Mucosa of stomach (tissue), 1 donor: ENCODE measurements around the gene CDH5.

Source experiments
- H3K27me3 ChIP-seq: one replicate; pipeline ENCODE4 v1.7.0; 2013; ENCODE audit warnings: mild to moderate bottlenecking, low read length; ENCODE audit not compliant: control insufficient read depth, insufficient read depth
- H3K36me3 ChIP-seq: one replicate; pipeline ENCODE4 v1.7.0; 2013; ENCODE audit warnings: low read length; ENCODE audit not compliant: control insufficient read depth, insufficient read depth
- H3K4me1 ChIP-seq: one replicate; pipeline ENCODE4 v1.7.0; 2013; ENCODE audit warnings: mild to moderate bottlenecking, low read length; ENCODE audit not compliant: control insufficient read depth, insufficient read depth
- H3K4me3 ChIP-seq: one replicate; pipeline ENCODE4 v1.7.0; 2013; ENCODE audit warnings: low read length
- H3K9ac ChIP-seq: one replicate; pipeline ENCODE4 v1.7.0; 2013; ENCODE audit warnings: mild to moderate bottlenecking, low read length, moderate library complexity
- H3K9me3 ChIP-seq: one replicate; pipeline ENCODE4 v1.7.0; 2013; ENCODE audit warnings: mild to moderate bottlenecking, low read length, moderate library complexity; ENCODE audit not compliant: control insufficient read depth
- donor health status: Pancreatic carcinoma.

The CDH5 gene

DNA sequence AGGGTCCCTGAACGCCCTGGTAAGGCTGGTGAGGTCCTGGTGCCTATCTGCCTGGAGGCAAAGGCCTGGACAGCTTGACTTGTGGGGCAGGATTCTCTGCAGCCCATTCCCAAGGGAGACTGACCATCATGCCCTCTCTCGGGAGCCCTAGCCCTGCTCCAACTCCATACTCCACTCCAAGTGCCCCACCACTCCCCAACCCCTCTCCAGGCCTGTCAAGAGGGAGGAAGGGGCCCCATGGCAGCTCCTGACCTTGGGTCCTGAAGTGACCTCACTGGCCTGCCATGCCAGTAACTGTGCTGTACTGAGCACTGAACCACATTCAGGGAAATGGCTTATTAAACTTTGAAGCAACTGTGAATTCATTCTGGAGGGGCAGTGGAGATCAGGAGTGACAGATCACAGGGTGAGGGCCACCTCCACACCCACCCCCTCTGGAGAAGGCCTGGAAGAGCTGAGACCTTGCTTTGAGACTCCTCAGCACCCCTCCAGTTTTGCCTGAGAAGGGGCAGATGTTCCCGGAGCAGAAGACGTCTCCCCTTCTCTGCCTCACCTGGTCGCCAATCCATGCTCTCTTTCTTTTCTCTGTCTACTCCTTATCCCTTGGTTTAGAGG lies 37.1 kb downstream of the CDH5 start:
- H3K9me3 ChIP-seq = no peaks in the 10 kb centered on the region
- H3K27me3 ChIP-seq = peaks cover 8% of the 10 kb centered on the region
- no peaks in the 10 kb centered on the region for H3K36me3 ChIP-seq
- peaks cover 6% of the 10 kb centered on the region for H3K4me1 ChIP-seq
- no peak overlapping the region for H3K4me3 ChIP-seq
- no peak overlapping the region for H3K9ac ChIP-seq

DNA sequence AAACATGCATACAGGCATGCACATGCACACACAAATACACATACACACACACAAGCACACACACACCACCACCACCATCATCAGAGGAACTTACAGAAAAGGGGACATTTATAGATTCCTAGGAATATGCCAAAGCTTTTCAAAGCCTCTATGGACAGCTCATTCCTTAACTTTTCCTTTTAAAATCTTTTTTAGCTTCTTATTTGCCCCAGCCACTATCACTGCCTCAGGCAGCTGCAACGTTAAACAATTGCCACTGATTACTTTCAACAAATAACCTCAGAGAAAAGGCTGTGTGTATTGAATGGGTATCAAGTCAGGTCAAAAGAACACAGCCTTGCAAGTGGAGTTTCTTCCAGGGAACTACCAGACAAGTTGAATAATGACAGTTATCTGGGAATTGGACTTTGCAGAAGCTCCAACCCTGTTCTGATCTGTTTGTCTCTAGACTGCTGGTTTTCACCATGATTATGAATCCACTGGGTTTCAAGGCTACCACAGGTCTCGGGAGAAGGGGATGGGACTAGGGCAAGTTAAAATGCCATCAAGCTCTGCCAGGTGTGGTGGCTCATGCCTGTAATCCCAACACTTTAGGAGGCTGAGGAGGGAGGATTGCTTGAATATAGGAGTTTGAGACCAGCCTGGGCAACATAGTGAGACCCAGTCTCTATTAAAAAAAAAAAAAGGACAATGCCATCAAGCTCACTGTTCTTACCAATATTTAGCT lies 38.7 kb downstream of the CDH5 start:
- no peaks in the 10 kb centered on the region for H3K36me3 ChIP-seq
- no peak overlapping the region for H3K4me3 ChIP-seq
- peaks cover 9% of the 10 kb centered on the region for H3K4me1 ChIP-seq
- H3K9ac ChIP-seq = no peak overlapping the region
- no peaks in the 10 kb centered on the region for H3K9me3 ChIP-seq
- H3K27me3 ChIP-seq = peaks cover 8% of the 10 kb centered on the region

DNA sequence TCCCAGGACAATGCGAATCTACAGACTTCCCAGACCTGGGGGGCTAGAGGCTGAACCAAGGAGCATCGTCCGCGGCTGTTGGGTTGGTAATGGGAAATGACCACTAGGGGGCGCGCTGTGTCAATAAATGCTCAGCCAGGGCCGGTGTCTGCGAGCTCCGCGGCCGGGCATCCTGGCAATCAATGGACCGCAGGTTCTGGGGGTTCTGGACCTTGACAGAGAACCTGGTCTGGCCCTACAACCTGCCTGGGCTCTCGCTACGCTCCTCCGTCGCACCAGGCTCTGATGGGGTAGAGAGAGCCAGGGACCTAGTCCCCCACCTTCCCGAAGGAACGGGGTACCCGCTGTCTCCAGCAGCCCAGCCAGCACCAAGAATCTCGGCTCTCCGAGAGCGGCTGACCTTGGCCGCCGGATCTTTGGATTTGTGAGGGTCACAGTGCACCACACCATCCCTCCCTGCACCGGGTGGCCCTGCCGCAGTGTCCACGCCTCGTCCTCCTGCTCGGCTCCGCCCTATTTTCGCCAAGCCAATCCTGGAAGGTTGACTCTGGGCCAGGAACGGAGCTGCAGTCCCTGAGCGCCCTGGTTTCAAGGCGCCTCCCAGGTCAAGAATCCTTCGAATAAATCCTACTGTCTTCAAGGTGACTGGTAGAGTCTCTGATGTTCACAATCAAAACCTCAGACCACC lies 40.2 kb downstream of the CDH5 start:
- Histone ChIP-seq H3K4me3 (peak overlapping the region; percentile 3), H3K9ac (no peak overlapping the region), H3K9me3 (no peaks in the 10 kb centered on the region), H3K27me3 (peaks cover 8% of the 10 kb centered on the region), H3K36me3 (no peaks in the 10 kb centered on the region), H3K4me1 (peaks cover 9% of the 10 kb centered on the region)

- H3K9me3 ChIP-seq = no peaks in the 10 kb centered on the region
- no peaks in the 10 kb centered on the region for H3K36me3 ChIP-seq
- peaks cover 9% of the 10 kb centered on the region for H3K4me1 ChIP-seq
- no peak overlapping the region for H3K4me3 ChIP-seq
- H3K9ac ChIP-seq = no peak overlapping the region
- peaks cover 8% of the 10 kb centered on the region for H3K27me3 ChIP-seq
These were observed 41.9 kb downstream of the CDH5 start for GRCh38 chr16:66408163-66409048.

GRCh38 chr16:66409156-66409555 lies 42.7 kb downstream of the CDH5 start:
- H3K9ac ChIP-seq = no peak overlapping the region
- H3K4me3 ChIP-seq = no peak overlapping the region
- H3K36me3 ChIP-seq = no peaks in the 10 kb centered on the region
- no peaks in the 10 kb centered on the region for H3K9me3 ChIP-seq
- H3K4me1 ChIP-seq = peaks cover 9% of the 10 kb centered on the region
- peaks cover 6% of the 10 kb centered on the region for H3K27me3 ChIP-seq

- no peak overlapping the region for H3K4me3 ChIP-seq
- no peak overlapping the region for H3K9ac ChIP-seq
- H3K36me3 ChIP-seq = no peaks in the 10 kb centered on the region
- no peaks in the 10 kb centered on the region for H3K9me3 ChIP-seq
- no peaks in the 10 kb centered on the region for H3K27me3 ChIP-seq
- peaks cover 9% of the 10 kb centered on the region for H3K4me1 ChIP-seq
These were observed 45.7 kb downstream of the CDH5 start for GRCh38 chr16:66412182-66412581.

- Histone ChIP-seq H3K9me3 (no peaks in the 10 kb centered on the region), H3K4me3 (no peak overlapping the region), H3K27me3 (no peaks in the 10 kb centered on the region), H3K4me1 (no peaks in the 10 kb centered on the region), H3K9ac (no peak overlapping the region), H3K36me3 (no peaks in the 10 kb centered on the region)
These were observed 48.4 kb downstream of the CDH5 start for GRCh38 chr16:66414891-66415290.

GRCh38 chr16:66416136-66416535 lies 49.6 kb downstream of the CDH5 start:
- Histone ChIP-seq H3K4me1 (no peaks in the 10 kb centered on the region), H3K9me3 (no peaks in the 10 kb centered on the region), H3K9ac (no peak overlapping the region), H3K27me3 (peaks cover 3% of the 10 kb centered on the region), H3K36me3 (no peaks in the 10 kb centered on the region), H3K4me3 (no peak overlapping the region)

- Histone ChIP-seq H3K27me3 (peaks cover 7% of the 10 kb centered on the region), H3K4me3 (no peak overlapping the region), H3K4me1 (no peaks in the 10 kb centered on the region), H3K9ac (no peak overlapping the region), H3K9me3 (no peaks in the 10 kb centered on the region), H3K36me3 (no peaks in the 10 kb centered on the region)
These were observed 50.6 kb downstream of the CDH5 start for GRCh38 chr16:66416939-66417700.

GRCh38 chr16:66418165-66418962 lies 51.9 kb downstream of the CDH5 start:
- peaks cover 11% of the 10 kb centered on the region for H3K27me3 ChIP-seq
- no peaks in the 10 kb centered on the region for H3K36me3 ChIP-seq
- no peak overlapping the region for H3K9ac ChIP-seq
- H3K4me1 ChIP-seq = no peaks in the 10 kb centered on the region
- no peaks in the 10 kb centered on the region for H3K9me3 ChIP-seq
- no peak overlapping the region for H3K4me3 ChIP-seq

DNA sequence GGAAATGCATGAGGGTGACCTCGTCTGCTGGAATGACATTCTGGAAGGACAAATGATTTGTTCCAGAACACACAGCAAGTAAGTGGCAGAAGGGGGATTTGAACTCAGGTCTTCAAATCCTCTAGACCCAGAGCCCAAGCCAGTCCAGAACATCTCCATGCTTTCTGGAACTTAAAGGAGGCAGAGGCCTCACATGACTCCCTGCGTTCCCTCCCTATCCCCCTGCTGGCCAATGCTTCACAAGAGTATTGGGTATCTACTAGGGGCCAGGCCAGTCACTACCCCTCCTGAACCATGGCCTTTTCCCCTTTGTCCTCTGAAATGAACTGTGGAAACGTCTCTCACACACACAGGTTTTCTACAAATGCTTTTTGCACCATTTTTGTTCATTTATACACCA lies 53.0 kb downstream of the CDH5 start:
- Histone ChIP-seq H3K4me3 (no peak overlapping the region), H3K36me3 (no peaks in the 10 kb centered on the region), H3K4me1 (no peaks in the 10 kb centered on the region), H3K9ac (no peak overlapping the region), H3K9me3 (no peaks in the 10 kb centered on the region), H3K27me3 (peaks cover 16% of the 10 kb centered on the region)
